Nephron (organoid): ENCODE results near the gene PRR35.

Source experiments
- H3K27ac Mint-ChIP-seq, 3 experiments: 2 replicates each; pipeline ENCODE4 v1.8.0; 2020; ENCODE audit warnings: mixed read lengths in 3 of 3, mild to moderate bottlenecking in 2 of 3, moderate library complexity in 1 of 3
- H3K27me3 Mint-ChIP-seq: 2 replicates; pipeline ENCODE4 v1.8.0; 2021; ENCODE audit warnings: low read depth, mild to moderate bottlenecking, moderate library complexity, mixed read lengths
- H3K36me3 Mint-ChIP-seq: 2 replicates; pipeline ENCODE4 v1.8.0; 2020; ENCODE audit warnings: low read depth, mixed read lengths
- H3K4me1 Mint-ChIP-seq: 2 replicates; pipeline ENCODE4 v1.8.0; 2020; ENCODE audit warnings: mixed read lengths
- H3K4me3 Mint-ChIP-seq, 3 experiments: 2 replicates each; pipeline ENCODE4 v1.8.0; 2020; ENCODE audit warnings: mild to moderate bottlenecking in 3 of 3, mixed read lengths in 3 of 3, moderate library complexity in 2 of 3
- H3K9me3 Mint-ChIP-seq: 2 replicates; pipeline ENCODE4 v1.8.0; 2020; ENCODE audit warnings: mixed read lengths
- TF ChIP-seq, protein P1 (sequence below), 3 experiments: fragments of 200-600 bp; sonication (generic); IDR thresholded peaks; one replicate each; pipeline ENCODE4 v1.5.0; 2021; ENCODE audit warnings: antibody characterized with exemption in 3 of 3; ENCODE audit not compliant: unreplicated experiment in 3 of 3

PRR35 gene

DNA sequence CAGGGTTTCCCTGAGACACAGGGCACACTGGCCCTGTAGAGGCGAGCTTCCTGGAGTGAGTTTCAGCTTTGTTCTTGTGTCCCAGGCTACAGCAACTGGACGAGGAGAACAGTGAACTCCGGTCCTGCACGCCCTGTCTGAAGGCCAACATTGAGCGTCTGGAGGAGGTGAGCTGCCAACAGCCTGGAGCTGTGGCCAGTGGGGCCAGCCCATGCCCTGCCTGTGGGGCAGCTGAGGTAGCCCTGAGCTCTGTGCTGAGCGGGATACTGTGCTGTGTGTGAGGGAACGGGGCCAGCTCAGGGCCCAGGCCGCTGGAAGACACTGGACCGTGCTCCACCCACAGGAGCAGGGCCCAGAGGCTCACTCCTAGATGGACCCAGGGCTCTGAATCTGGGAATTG is 41.3 kb upstream of the PRR35 start:
- Mint-ChIP-seq H3K9me3 (no peaks in the 10 kb centered on the region), H3K27me3 (no peaks in the 10 kb centered on the region), H3K4me3 (no peak overlapping the region), H3K27ac (no peak overlapping the region), H3K36me3 (peaks cover 35% of the 10 kb centered on the region), H3K4me1 (no peaks in the 10 kb centered on the region)
- TF ChIP-seq, protein P1, sequence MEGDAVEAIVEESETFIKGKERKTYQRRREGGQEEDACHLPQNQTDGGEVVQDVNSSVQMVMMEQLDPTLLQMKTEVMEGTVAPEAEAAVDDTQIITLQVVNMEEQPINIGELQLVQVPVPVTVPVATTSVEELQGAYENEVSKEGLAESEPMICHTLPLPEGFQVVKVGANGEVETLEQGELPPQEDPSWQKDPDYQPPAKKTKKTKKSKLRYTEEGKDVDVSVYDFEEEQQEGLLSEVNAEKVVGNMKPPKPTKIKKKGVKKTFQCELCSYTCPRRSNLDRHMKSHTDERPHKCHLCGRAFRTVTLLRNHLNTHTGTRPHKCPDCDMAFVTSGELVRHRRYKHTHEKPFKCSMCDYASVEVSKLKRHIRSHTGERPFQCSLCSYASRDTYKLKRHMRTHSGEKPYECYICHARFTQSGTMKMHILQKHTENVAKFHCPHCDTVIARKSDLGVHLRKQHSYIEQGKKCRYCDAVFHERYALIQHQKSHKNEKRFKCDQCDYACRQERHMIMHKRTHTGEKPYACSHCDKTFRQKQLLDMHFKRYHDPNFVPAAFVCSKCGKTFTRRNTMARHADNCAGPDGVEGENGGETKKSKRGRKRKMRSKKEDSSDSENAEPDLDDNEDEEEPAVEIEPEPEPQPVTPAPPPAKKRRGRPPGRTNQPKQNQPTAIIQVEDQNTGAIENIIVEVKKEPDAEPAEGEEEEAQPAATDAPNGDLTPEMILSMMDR (IDR thresholded peaks at IDR 0.05; ENCODE audit: unreplicated experiment in 3 of 3) = no peak

DNA sequence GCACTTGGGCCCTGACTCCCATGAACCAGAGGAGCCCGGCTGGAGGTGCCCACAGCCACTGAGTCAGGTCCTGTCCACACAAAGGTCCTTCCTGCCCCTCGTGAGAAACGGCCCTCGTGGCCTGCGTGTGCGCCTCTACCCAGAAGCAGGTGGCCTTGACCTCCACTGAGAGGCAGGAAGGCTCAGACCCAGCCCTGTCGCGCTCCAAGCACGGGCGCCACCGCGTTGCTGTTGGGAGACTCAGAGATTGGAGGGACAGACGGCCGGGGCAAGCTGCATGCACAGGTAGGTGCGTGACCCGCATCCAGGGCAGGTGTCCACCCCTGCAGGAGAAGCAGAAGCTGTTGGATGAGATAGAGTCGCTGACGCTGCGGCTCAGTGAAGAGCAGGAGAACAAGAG is 40.8 kb upstream of the PRR35 start:
- TF ChIP-seq, protein P1 (IDR thresholded peaks at IDR 0.05; ENCODE audit: unreplicated experiment in 3 of 3) = no peak
- Mint-ChIP-seq H3K36me3 (peaks cover 31% of the 10 kb centered on the region), H3K27ac (no peak overlapping the region), H3K9me3 (no peaks in the 10 kb centered on the region), H3K4me3 (no peak overlapping the region), H3K27me3 (no peaks in the 10 kb centered on the region), H3K4me1 (no peaks in the 10 kb centered on the region)

DNA sequence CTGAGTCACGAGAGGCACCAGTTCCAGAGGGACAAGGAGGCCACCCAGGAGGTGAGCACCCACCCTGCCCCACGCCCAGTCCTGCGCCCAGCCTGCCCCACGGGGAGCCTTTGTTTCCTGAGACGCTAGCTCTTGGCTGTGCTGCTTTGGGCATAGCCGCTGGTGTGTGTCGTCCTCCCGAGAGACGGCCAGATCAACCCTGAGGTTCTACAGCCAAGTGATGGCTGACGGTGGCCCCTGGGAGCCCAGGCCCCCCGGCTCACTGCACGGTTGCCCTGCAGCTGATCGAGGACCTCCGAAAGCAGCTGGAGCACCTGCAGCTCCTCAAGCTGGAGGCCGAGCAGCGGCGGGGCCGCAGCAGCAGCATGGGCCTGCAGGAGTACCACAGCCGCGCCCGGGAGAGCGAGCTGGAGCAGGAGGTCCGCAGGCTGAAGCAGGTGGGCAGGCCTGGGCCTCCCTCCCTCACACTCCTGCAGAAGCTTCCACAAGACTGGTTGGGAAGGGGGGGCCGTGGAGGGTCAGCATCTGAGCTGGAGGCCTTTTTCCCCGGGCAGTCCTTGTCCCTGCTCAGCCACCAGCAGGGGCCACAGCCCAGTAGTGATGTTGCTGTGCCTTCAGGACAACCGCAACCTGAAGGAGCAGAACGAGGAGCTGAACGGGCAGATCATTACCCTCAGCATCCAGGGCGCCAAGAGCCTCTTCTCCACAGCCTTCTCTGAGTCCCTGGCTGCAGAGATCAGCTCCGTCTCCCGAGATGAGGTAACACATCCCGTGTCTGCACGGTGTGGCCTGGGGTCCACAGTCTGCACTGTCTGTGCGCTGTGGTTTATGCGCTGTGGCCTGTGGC is 40.1 kb upstream of the PRR35 start:
- Mint-ChIP-seq H3K36me3 (peaks cover 25% of the 10 kb centered on the region), H3K27ac (no peak overlapping the region), H3K27me3 (no peaks in the 10 kb centered on the region), H3K4me3 (no peak overlapping the region), H3K9me3 (no peaks in the 10 kb centered on the region), H3K4me1 (no peaks in the 10 kb centered on the region)
- TF ChIP-seq, protein P1 (IDR thresholded peaks at IDR 0.05; ENCODE audit: unreplicated experiment in 3 of 3) = no peak

DNA sequence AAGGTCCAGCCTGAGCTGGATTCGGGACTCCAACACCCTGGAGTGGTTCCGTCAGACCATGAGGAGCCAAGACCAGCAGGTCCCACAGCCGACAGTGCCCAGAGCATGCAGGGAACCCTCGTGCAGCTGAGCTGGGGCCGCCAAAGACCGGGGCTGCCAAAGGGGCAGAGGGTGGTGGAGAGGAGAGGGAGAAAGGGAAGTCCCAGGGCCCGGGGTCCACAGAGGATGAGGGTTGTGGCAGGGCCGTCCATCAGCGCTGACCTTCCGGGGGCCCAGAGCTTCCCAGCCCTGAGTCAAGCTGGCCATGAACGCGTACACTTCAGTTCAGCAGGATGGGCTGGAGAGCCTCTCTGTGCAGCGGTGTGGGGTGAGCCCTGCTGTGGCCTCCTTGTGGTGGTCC is 39.3 kb upstream of the PRR35 start:
- Mint-ChIP-seq H3K27ac (no peak overlapping the region), H3K27me3 (no peaks in the 10 kb centered on the region), H3K4me3 (no peak overlapping the region), H3K36me3 (peaks cover 25% of the 10 kb centered on the region), H3K9me3 (no peaks in the 10 kb centered on the region), H3K4me1 (peaks cover 6% of the 10 kb centered on the region)
- TF ChIP-seq, protein P1 (IDR thresholded peaks at IDR 0.05; ENCODE audit: unreplicated experiment in 3 of 3) = no peak

DNA sequence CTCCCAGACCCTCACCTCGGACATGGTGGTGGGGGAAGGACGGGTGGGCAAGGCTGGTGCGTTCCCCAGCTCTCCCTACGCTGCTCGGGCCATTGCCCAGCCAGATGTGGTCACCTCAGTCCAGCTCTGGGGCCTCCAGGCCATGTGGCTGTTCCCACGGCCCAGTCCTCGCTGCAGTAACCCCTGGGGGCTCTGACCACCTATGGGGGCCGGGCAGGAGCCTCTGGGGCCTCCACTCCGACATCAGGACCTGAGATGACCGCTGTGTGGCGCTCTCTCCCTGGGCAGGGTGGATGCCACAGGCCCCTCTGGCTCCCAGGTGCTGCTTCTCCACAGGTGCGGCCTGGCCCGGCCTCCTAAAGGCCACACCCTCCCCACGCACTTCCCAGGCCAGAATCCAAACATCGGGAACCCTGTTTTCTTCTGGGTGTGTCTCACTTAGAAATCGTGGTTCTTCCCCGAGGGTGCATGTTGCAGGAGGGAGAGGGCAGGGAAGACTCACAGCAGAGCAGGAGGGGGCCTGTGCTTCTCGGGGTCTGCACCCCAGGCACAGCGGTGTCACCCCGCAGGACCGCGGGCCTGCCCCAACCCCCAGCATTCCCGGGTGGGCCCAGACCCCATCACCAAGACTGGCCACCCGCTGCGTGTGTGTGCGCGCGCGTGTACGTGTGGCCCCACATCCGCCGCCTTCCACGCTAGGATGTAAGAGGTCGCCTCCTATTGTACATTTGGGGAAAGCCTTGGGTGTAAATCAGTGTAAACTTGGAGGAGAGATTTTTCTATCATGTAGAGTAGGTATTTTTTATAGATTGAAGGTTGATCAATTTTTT is 38.6 kb upstream of the PRR35 start:
- TF ChIP-seq, protein P1 (IDR thresholded peaks at IDR 0.05; ENCODE audit: unreplicated experiment in 3 of 3) = no peak
- Mint-ChIP-seq H3K4me1 (peaks cover 10% of the 10 kb centered on the region), H3K27me3 (no peaks in the 10 kb centered on the region), H3K4me3 (no peak overlapping the region), H3K27ac (no peak overlapping the region), H3K9me3 (no peaks in the 10 kb centered on the region), H3K36me3 (peaks cover 21% of the 10 kb centered on the region)
